ENCODE results near the gene CATSPER3.
A peak's percentile ranks its signal among the peaks of the same experiment; 100 is the strongest.

The CATSPER3 gene

GRCh38 chr5:135026645-135027265 lies 59.0 kb downstream of the CATSPER3 start:
- H3K27me3 ChIP-seq (ENCODE audit: control insufficient read depth in 1 of 2, insufficient read depth in 2 of 2, low read length in 2 of 2): peaks cover 45 to 55% of the 10 kb centered on the region in 2 donors

DNA sequence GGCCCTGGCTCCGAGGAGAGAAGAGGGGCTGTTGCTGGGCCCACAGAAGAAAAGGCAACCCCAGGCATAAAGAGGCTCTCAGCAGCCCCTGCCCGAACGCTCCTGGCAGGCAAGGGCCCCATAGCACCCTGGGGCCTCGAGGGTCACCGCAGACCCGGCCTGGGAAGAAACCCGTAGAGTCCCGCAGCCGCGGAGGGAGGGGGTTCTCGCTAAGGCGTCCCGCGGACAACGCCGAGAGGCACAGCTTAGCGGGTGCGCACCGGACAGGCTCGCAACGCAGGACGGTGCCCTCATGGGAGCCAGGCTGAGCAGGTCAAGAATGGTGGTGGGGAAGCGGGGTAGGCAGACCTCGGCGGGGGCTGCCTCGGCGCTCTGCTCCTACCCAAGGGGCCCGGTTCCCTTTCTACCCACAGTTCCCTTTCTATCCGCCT lies 59.6 kb downstream of the CATSPER3 start:
- H3K36me3 ChIP-seq (ENCODE audit: insufficient read depth, low read length): no peaks in the 10 kb centered on the region
- peaks cover 50 to 60% of the 10 kb centered on the region in 2 donors for H3K27me3 ChIP-seq (ENCODE audit: control insufficient read depth in 1 of 2, insufficient read depth in 2 of 2, low read length in 2 of 2)
- H3K4me3 ChIP-seq (ENCODE audit: low read depth in 1 of 2, low read length in 2 of 2): no peak overlapping the region
- H3K4me1 ChIP-seq (ENCODE audit: insufficient read depth, low read length): peaks cover 16% of the 10 kb centered on the region
- H3K27ac ChIP-seq (ENCODE audit: low read depth, low read length): no peak overlapping the region
- no peak overlapping the region for H3K9ac ChIP-seq (ENCODE audit: low read length)
- no peaks in the 10 kb centered on the region for H3K9me3 ChIP-seq (ENCODE audit: low read length)

More at GRCh38 chr5:135026645-135027265, 59.0 kb downstream of the CATSPER3 start:
- Histone ChIP-seq H3K4me3 (ENCODE audit: low read depth in 1 of 2, low read length in 2 of 2) (no peak overlapping the region), H3K9ac (ENCODE audit: low read length) (no peak overlapping the region), H3K4me1 (ENCODE audit: insufficient read depth, low read length) (peaks cover 16% of the 10 kb centered on the region), H3K27ac (ENCODE audit: low read depth, low read length) (no peak overlapping the region), H3K36me3 (ENCODE audit: insufficient read depth, low read length) (no peaks in the 10 kb centered on the region), H3K9me3 (ENCODE audit: low read length) (no peaks in the 10 kb centered on the region)

DNA sequence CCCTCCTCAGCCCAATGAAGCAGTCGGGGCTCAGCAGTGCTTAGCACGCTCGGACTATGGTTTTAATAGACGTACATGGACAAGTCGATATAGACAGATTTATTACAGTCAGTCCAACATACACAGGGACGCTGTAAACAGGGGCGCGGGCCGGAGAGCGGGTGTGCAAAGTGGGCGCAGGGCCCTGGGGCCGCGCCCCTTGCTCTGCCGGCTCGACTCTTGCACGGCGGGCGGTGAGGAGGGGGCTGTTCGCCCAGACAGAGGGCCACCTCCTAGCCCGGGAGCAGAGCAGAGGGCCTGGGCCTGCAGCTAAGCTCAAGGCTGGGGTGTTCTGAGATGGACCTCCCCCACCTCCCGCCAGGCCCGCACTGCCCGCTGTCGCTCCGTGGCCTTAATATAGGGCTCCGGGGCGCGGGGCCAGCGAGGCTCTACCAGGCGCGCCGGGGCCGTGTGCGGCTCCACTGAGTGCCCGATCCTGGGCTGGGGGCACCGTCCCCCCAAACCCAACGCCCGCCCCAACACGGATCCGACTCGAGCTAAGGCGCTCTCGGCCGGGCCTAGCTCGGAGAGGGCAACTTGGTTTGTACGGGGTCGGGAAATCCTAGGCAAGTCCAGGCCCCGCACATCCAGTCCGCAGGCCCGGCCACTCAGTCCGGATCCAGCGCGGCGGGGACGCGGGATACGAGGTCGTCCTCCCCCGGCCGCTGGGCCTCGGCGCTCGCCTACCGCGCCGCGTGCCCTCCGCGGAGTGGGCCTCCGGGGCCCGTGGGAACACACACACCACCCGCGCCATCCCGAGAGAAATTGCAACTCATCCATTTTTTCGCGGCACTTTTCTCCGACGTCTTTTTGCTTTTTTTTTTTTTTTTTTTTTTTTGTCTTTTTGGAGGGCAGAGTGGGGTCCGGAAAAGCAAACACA lies 60.2 kb downstream of the CATSPER3 start:
- no peaks in the 10 kb centered on the region for H3K9me3 ChIP-seq (ENCODE audit: low read length)
- peaks cover 21% of the 10 kb centered on the region for H3K4me1 ChIP-seq (ENCODE audit: insufficient read depth, low read length)
- H3K9ac ChIP-seq (ENCODE audit: low read length): no peak overlapping the region
- H3K36me3 ChIP-seq (ENCODE audit: insufficient read depth, low read length): no peaks in the 10 kb centered on the region
- H3K4me3 ChIP-seq (ENCODE audit: low read depth in 1 of 2, low read length in 2 of 2): no peak overlapping the region
- peaks cover 56 to 67% of the 10 kb centered on the region in 2 donors for H3K27me3 ChIP-seq (ENCODE audit: control insufficient read depth in 1 of 2, insufficient read depth in 2 of 2, low read length in 2 of 2)
- no peak overlapping the region for H3K27ac ChIP-seq (ENCODE audit: low read depth, low read length)

DNA sequence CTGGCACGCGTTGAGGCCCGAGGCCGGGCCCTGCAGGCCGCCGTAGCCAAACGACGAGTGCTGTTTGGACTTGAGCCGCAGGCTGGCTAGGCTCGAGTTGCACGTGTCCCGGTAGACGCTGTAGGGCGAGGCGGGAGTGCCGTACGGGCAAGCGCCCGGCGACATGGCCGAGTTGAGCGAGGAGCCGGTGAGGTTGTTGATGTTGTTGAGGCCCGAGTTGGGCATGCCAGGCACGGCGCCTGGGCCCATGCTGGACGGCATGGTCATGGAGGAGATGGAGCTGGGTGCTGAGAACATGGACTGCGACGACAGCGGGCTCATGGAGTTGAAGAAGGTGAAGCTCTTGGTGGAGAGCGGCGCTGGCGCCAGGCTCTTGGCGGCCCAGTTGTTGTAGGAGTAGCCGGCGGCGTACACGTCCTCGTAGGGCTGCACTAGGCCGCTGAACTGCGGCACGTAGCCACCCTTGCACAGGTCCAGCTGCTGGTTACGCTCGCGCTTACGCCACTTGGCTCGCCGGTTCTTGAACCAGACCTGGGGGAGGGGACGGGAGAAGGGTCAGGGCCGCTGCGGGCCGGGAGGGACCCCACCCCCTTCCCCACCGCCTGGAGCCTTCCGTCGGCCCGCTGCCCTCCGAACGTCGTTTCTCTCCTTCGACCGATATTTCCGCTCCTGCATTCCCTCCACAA lies 61.2 kb downstream of the CATSPER3 start:
- no peak overlapping the region for H3K4me3 ChIP-seq (ENCODE audit: low read depth in 1 of 2, low read length in 2 of 2)
- H3K9me3 ChIP-seq (ENCODE audit: low read length): no peaks in the 10 kb centered on the region
- no peak overlapping the region for H3K9ac ChIP-seq (ENCODE audit: low read length)
- H3K27me3 ChIP-seq (ENCODE audit: control insufficient read depth in 1 of 2, insufficient read depth in 2 of 2, low read length in 2 of 2): peaks cover 56 to 76% of the 10 kb centered on the region in 2 donors
- peaks cover 27% of the 10 kb centered on the region for H3K4me1 ChIP-seq (ENCODE audit: insufficient read depth, low read length)
- H3K27ac ChIP-seq (ENCODE audit: low read depth, low read length): no peak overlapping the region
- no peaks in the 10 kb centered on the region for H3K36me3 ChIP-seq (ENCODE audit: insufficient read depth, low read length)

GRCh38 chr5:135029477-135030122 lies 61.9 kb downstream of the CATSPER3 start:
- Histone ChIP-seq H3K4me3 (ENCODE audit: low read depth in 1 of 2, low read length in 2 of 2) (no peak overlapping the region), H3K4me1 (ENCODE audit: insufficient read depth, low read length) (peaks cover 27% of the 10 kb centered on the region), H3K9me3 (ENCODE audit: low read length) (no peaks in the 10 kb centered on the region), H3K27ac (ENCODE audit: low read depth, low read length) (no peak overlapping the region), H3K27me3 (ENCODE audit: control insufficient read depth in 1 of 2, insufficient read depth in 2 of 2, low read length in 2 of 2) (peaks cover 58 to 80% of the 10 kb centered on the region in 2 donors), H3K9ac (ENCODE audit: low read length) (no peak overlapping the region), H3K36me3 (ENCODE audit: insufficient read depth, low read length) (no peaks in the 10 kb centered on the region)

DNA sequence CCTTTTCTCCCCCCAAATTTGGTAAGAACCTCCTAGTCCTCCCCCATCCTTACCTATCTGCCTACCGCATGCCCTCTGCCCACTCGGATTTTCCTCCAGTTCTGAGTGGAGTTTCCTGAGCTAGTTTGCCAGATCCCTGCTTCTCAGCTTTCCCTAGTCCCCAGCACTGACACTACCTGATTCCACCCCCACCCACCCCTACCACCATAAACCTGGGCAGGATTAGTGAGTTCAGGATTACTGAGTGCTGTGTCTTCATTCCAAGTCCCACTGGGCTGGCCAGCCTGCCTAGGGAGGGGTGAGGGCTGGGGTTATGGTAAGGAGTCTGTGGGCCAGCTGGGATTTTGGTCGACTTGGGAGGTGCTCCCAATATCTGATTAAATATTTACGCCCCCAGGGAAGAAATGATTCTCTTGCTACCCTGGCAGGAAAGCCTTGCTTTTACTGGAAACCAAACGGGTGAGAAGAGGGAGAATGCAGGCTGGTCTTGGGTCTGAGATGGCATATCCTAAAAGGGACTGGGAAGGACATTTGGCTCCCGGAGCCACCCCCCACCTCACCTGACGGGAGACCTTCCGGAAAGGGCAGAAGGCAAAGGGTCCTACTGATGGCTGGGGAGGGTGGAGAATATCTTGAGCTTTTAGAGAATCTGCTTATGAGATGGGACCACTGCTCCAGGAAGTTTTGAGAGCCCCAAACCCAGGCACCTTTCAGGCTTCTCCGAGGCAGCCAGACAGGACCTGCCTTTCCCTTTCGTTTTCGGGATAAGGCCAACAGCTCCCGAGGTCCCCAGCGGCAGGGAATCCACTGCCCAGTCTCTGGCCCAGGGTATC lies 62.6 kb downstream of the CATSPER3 start:
- Histone ChIP-seq H3K4me1 (ENCODE audit: insufficient read depth, low read length) (peaks cover 27% of the 10 kb centered on the region), H3K9ac (ENCODE audit: low read length) (no peak overlapping the region), H3K27ac (ENCODE audit: low read depth, low read length) (no peak overlapping the region), H3K36me3 (ENCODE audit: insufficient read depth, low read length) (no peaks in the 10 kb centered on the region), H3K4me3 (ENCODE audit: low read depth in 1 of 2, low read length in 2 of 2) (peak overlapping the region in 1 of 2 donors; percentile 12), H3K9me3 (ENCODE audit: low read length) (no peaks in the 10 kb centered on the region), H3K27me3 (ENCODE audit: control insufficient read depth in 1 of 2, insufficient read depth in 2 of 2, low read length in 2 of 2) (peaks cover 66 to 88% of the 10 kb centered on the region in 2 donors)

- Histone ChIP-seq H3K36me3 (ENCODE audit: insufficient read depth, low read length) (no peaks in the 10 kb centered on the region), H3K9ac (ENCODE audit: low read length) (no peak overlapping the region), H3K4me3 (ENCODE audit: low read depth in 1 of 2, low read length in 2 of 2) (peak overlapping the region in 1 of 2 donors; percentile 12), H3K9me3 (ENCODE audit: low read length) (no peaks in the 10 kb centered on the region), H3K27me3 (ENCODE audit: control insufficient read depth in 1 of 2, insufficient read depth in 2 of 2, low read length in 2 of 2) (peaks cover 70 to 94% of the 10 kb centered on the region in 2 donors), H3K27ac (ENCODE audit: low read depth, low read length) (no peak overlapping the region), H3K4me1 (ENCODE audit: insufficient read depth, low read length) (peaks cover 27% of the 10 kb centered on the region)
Observed at GRCh38 chr5:135030956-135031812, 63.5 kb downstream of the CATSPER3 start.

DNA sequence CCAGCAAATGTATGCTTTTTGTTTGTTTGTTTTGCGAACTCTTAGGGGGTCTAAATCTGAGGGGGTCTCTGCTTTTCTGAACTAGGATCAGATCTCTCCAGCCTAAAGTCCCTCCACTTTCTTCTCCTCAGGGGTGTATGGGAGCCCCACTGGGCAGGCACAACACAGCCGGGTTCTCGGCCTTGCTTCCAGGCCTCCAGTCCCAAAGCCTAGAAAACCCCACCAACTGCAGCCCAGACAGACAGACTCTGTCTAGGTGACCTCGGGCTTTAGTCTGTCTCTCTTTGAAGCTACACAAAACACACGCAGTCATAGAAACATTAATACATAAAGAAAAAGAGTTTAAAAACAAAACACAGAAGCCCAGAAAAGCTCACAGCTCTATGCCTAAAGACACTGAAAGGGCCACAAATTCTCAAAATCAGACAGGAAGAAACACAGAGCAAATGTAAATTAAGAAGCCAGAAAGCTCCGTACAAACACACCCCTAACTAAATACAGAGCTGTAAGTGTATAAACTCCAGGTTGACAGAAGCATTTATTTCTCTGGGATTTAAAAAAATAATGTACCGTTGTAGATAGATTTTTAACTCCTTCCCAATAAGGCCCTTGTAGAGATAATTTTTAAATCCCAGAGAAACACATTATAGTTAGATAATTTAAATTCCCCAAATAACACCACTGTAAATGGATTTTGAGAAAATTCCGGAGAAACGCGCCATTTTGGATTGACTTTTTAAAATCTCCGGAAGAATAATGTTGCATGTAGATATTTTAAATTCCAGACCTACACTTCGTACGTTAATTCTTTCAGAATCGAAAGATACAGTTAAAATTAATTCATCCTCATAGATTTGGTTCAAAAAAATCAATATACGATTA lies 64.3 kb downstream of the CATSPER3 start:
- Histone ChIP-seq H3K27me3 (ENCODE audit: control insufficient read depth in 1 of 2, insufficient read depth in 2 of 2, low read length in 2 of 2) (peaks cover 78 to 95% of the 10 kb centered on the region in 2 donors), H3K27ac (ENCODE audit: low read depth, low read length) (no peak overlapping the region)

GRCh38 chr5:135032695-135032998 lies 64.9 kb downstream of the CATSPER3 start:
- Histone ChIP-seq H3K4me1 (ENCODE audit: insufficient read depth, low read length) (peaks cover 27% of the 10 kb centered on the region), H3K36me3 (ENCODE audit: insufficient read depth, low read length) (no peaks in the 10 kb centered on the region), H3K4me3 (ENCODE audit: low read depth in 1 of 2, low read length in 2 of 2) (no peak overlapping the region), H3K27me3 (ENCODE audit: control insufficient read depth in 1 of 2, insufficient read depth in 2 of 2, low read length in 2 of 2) (peaks cover 78 to 95% of the 10 kb centered on the region in 2 donors), H3K27ac (ENCODE audit: low read depth, low read length) (no peak overlapping the region), H3K9ac (ENCODE audit: low read length) (no peak overlapping the region), H3K9me3 (ENCODE audit: low read length) (no peaks in the 10 kb centered on the region)

More for the DNA sequence above, 64.3 kb downstream of the CATSPER3 start:
- Histone ChIP-seq H3K36me3 (ENCODE audit: insufficient read depth, low read length) (no peaks in the 10 kb centered on the region), H3K4me1 (ENCODE audit: insufficient read depth, low read length) (peaks cover 27% of the 10 kb centered on the region), H3K4me3 (ENCODE audit: low read depth in 1 of 2, low read length in 2 of 2) (no peak overlapping the region), H3K9me3 (ENCODE audit: low read length) (no peaks in the 10 kb centered on the region), H3K9ac (ENCODE audit: low read length) (no peak overlapping the region)
